ENCODE results near the gene PRTFDC1. TPM values are rescaled to one million over a fixed set of nuclear protein-coding genes. Genes with fewer than 3 reads are reported as not detected.

PRTFDC1 gene
- total and polyA plus RNA-seq, 2 donors (not counting 3 experiments of a cell fraction or from before 2014, with no cell fraction given): 22.0 to 27.0 TPM

GRCh38 chr10:24884316-24884715 is 68.1 kb downstream of the PRTFDC1 start:
- Histone ChIP-seq H3K4me1 (ENCODE audit: control insufficient read depth, extremely low read depth, insufficient read depth, low read length) (peaks cover 11% of the 10 kb centered on the region), H3K9me3 (replicated peaks; ENCODE audit: control insufficient read depth, insufficient read depth, low read length) (no peaks in the 10 kb centered on the region), H3K79me2 (ENCODE audit: control insufficient read depth, insufficient read depth, low read length) (no peaks in the 10 kb centered on the region), H2AFZ (ENCODE audit: low read depth, low read length) (no peak overlapping the region), H3K27me3 (ENCODE audit: control insufficient read depth in 2 of 2, insufficient read depth in 2 of 2, low read length in 2 of 2) (no peaks in the 10 kb centered on the region), H3K9me1 (replicated peaks; ENCODE audit: control insufficient read depth, extremely low read depth, insufficient read depth, low read length) (no peaks in the 10 kb centered on the region), H4K20me1 (replicated peaks; ENCODE audit: control insufficient read depth, extremely low read depth, insufficient read depth, low read length) (no peaks in the 10 kb centered on the region), H3K4me2 (ENCODE audit: insufficient read depth, low read length) (no peak overlapping the region), H3K4me3 (replicated peaks in 1 of 3; ENCODE audit: insufficient read depth in 1 of 3, low read depth in 1 of 3, low read length in 3 of 3) (no peak overlapping the region), H3K9ac (replicated peaks; ENCODE audit: extremely low read depth, insufficient read depth, low read length) (no peak overlapping the region), H3K27ac (ENCODE audit: insufficient read depth, low read depth, low read length) (no peak overlapping the region), H3K36me3 (ENCODE audit: control insufficient read depth in 2 of 2, extremely low read depth in 1 of 2, insufficient read depth in 2 of 2, low read length in 2 of 2) (no peaks in the 10 kb centered on the region)
- CTCF ChIA-PET: interaction anchor here (0.7 to 1.4 kb wide), 3 partner anchors 12 to 197 kb away, joined by 3 to 4 read pairs (median 3); no protein-coding TSS in a partner anchor
- no peak for TF ChIP-seq FOS (IDR thresholded peaks at IDR 0.05; ENCODE audit: borderline replicate concordance, insufficient read depth, low read length)
- no peak for TF ChIP-seq JUN (IDR thresholded peaks at IDR 0.05; ENCODE audit: borderline replicate concordance, insufficient read depth, insufficient read length, low read depth)
- no peak for TF ChIP-seq MYC (IDR thresholded peaks at IDR 0.05; ENCODE audit: low read depth, low read length)
- TF ChIP-seq POLR2A (IDR thresholded peaks at IDR 0.05; ENCODE audit: low read depth, low read length): no peak
- TF ChIP-seq MAX (IDR thresholded peaks at IDR 0.05; ENCODE audit: insufficient read depth, insufficient read length): no peak
- no peak for TF ChIP-seq POLR2AphosphoS5 (IDR thresholded peaks at IDR 0.05; ENCODE audit: insufficient read depth, low read depth, low read length)
- TF ChIP-seq GATA2 (IDR thresholded peaks at IDR 0.05; ENCODE audit: insufficient read depth, insufficient read length, low read depth, low read length): no peak
- TF ChIP-seq, protein P1, sequence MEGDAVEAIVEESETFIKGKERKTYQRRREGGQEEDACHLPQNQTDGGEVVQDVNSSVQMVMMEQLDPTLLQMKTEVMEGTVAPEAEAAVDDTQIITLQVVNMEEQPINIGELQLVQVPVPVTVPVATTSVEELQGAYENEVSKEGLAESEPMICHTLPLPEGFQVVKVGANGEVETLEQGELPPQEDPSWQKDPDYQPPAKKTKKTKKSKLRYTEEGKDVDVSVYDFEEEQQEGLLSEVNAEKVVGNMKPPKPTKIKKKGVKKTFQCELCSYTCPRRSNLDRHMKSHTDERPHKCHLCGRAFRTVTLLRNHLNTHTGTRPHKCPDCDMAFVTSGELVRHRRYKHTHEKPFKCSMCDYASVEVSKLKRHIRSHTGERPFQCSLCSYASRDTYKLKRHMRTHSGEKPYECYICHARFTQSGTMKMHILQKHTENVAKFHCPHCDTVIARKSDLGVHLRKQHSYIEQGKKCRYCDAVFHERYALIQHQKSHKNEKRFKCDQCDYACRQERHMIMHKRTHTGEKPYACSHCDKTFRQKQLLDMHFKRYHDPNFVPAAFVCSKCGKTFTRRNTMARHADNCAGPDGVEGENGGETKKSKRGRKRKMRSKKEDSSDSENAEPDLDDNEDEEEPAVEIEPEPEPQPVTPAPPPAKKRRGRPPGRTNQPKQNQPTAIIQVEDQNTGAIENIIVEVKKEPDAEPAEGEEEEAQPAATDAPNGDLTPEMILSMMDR (IDR thresholded peaks at IDR 0.05; ENCODE audit: extremely low read depth in 1 of 2, insufficient read depth in 1 of 2, low read depth in 1 of 2, low read length in 2 of 2): no peak
- no peak for TF ChIP-seq EZH2 (IDR thresholded peaks at IDR 0.05; ENCODE audit: borderline replicate concordance, low read depth, low read length, severe bottlenecking)
- intact Hi-C loops (cut with micrococcal nuclease): no loop called here
- DNase-seq (ENCODE audit: low read depth, low spot score): no peak
- dilution Hi-C loops (cut with MboI; ENCODE audit: extremely low pct_ligation_motif_present, low sequenced_read_pairs): no loop called here
- POLR2A ChIA-PET: no interaction called here
- no TSS peak for BruUV-seq (replicated peaks)
- FAIRE-seq: no peak

Measured in endothelial cell of umbilical vein (primary cell).